Activated naive CD8-positive, alpha-beta T cell (primary cell): ENCODE data around the gene HMGCS2.

ENCODE experiments used
- H3K27ac Mint-ChIP-seq: one replicate; pipeline ENCODE4 v1.8.0; 2021; ENCODE audit warnings: mixed read lengths
- H3K27me3 Mint-ChIP-seq: one replicate; pipeline ENCODE4 v1.8.0; 2021; ENCODE audit warnings: mixed read lengths
- H3K36me3 Mint-ChIP-seq: one replicate; pipeline ENCODE4 v1.8.0; 2021; ENCODE audit warnings: mixed read lengths
- H3K4me1 Mint-ChIP-seq: one replicate; pipeline ENCODE4 v1.8.0; 2021; ENCODE audit warnings: low read depth, mixed read lengths
- H3K4me3 Mint-ChIP-seq: one replicate; pipeline ENCODE4 v1.8.0; 2021; ENCODE audit warnings: mild to moderate bottlenecking, mixed read lengths
- H3K9me3 Mint-ChIP-seq: one replicate; pipeline ENCODE4 v1.8.0; 2021; ENCODE audit warnings: low read depth, mixed read lengths

The HMGCS2 gene

DNA sequence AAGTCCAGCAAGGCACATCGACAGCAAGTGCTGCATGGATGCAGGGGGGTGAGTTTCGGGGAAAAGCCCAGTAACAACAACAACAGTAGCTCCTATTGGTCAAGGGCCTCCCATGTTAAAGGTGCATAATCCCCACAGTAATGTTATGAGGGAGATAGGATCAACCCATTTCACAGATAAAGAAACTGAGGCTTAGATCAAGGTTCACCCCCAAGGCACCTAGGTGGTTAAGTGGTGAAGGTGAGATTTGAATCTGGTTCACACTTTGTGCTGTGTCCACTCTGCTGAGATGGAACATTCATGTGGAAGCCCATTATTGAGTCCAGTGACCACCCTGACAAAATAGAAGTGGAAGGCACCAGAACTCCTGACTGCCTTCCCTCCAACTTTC, 32.1 kb downstream of the HMGCS2 start:
- H3K4me3 Mint-ChIP-seq: no peak overlapping the region
- no peaks in the 10 kb centered on the region for H3K4me1 Mint-ChIP-seq
- H3K36me3 Mint-ChIP-seq: peaks cover 9% of the 10 kb centered on the region
- no peaks in the 10 kb centered on the region for H3K9me3 Mint-ChIP-seq
- no peak overlapping the region for H3K27ac Mint-ChIP-seq
- no peaks in the 10 kb centered on the region for H3K27me3 Mint-ChIP-seq

DNA sequence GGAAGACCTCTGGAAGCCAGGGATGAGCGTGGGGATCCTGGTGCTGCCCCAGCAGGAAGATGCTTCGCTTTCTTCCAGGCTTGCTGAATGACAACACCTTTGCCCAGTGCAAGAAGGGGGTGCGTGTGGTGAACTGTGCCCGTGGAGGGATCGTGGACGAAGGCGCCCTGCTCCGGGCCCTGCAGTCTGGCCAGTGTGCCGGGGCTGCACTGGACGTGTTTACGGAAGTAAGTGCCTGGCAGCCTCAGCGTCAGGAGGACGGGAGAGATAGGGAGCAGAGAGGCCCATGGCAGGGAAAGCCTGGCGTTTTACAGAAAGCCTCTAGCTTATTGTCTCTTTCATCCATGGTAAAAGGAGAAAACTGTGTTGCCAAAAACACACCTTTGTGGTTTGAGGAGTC, 33.5 kb downstream of the HMGCS2 start:
- Mint-ChIP-seq H3K27ac (no peak overlapping the region), H3K9me3 (no peaks in the 10 kb centered on the region), H3K27me3 (no peaks in the 10 kb centered on the region), H3K4me1 (no peaks in the 10 kb centered on the region), H3K36me3 (peaks cover 9% of the 10 kb centered on the region), H3K4me3 (no peak overlapping the region)

- Mint-ChIP-seq H3K27ac (no peak overlapping the region), H3K27me3 (no peaks in the 10 kb centered on the region), H3K4me1 (no peaks in the 10 kb centered on the region), H3K36me3 (peaks cover 17% of the 10 kb centered on the region), H3K4me3 (no peak overlapping the region), H3K9me3 (no peaks in the 10 kb centered on the region)
Observed at GRCh38 chr1:119733754-119734153, 35.0 kb downstream of the HMGCS2 start.

GRCh38 chr1:119732465-119733168, 36.1 kb downstream of the HMGCS2 start:
- Mint-ChIP-seq H3K36me3 (peaks cover 21% of the 10 kb centered on the region), H3K9me3 (no peaks in the 10 kb centered on the region), H3K4me1 (no peaks in the 10 kb centered on the region), H3K27me3 (no peaks in the 10 kb centered on the region), H3K27ac (no peak overlapping the region), H3K4me3 (no peak overlapping the region)

DNA sequence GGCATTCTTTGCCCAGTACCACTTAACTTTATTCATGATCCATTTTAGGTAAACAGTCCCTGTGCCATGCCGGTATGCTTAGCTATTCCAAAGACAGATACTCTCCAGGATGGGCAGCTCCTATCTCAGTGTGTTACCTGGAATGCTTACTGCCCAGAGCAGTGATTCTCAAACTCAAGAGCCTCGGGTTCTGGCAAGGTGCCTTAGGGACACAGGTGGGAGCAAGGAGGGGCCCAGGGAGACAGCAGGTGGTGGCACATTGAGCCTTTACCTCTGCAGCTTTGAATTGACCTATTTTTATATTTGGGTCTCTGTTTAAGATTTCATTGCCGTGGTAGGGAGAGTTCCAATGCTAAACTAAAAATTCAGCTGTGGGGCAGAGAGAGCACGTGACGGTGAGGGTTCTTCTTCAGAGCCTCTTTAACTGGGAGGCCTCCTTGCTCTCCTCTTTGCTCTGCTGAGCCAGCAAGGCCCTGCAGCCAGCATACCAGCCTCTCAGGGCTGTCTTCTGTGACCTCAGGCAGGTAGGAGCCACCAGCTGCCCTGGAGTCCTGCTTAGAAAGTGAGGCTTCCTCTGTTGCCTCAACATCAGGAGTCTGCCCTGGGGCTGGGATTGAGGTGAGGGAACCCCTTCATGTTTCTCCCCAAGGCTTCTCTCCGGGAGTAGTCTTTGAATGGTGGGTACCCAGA, 36.8 kb downstream of the HMGCS2 start:
- Mint-ChIP-seq H3K9me3 (no peaks in the 10 kb centered on the region), H3K27me3 (no peaks in the 10 kb centered on the region), H3K4me1 (no peaks in the 10 kb centered on the region), H3K36me3 (peaks cover 18% of the 10 kb centered on the region), H3K27ac (no peak overlapping the region), H3K4me3 (no peak overlapping the region)

DNA sequence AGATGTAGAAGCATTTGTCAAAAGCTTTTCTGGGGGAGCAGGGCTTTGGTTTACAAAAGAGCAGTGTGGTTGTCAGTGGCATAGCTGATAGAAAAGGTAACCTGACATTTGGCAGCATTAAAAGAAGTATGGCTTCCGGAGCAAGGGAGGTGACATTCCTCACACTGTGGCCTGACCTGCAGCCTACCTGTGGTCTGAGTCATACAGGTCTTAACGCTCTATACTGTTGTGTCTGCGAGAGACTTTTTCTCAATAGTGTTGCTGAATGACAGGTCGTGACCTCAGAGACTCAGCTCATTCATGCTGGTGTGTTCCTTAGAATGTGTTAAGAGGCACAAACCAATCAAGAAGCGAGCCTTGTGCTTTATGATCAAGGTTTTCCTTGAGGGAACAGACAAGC, 37.6 kb downstream of the HMGCS2 start:
- Mint-ChIP-seq H3K27me3 (no peaks in the 10 kb centered on the region), H3K4me3 (no peak overlapping the region), H3K4me1 (no peaks in the 10 kb centered on the region), H3K36me3 (peaks cover 18% of the 10 kb centered on the region), H3K9me3 (no peaks in the 10 kb centered on the region), H3K27ac (no peak overlapping the region)

DNA sequence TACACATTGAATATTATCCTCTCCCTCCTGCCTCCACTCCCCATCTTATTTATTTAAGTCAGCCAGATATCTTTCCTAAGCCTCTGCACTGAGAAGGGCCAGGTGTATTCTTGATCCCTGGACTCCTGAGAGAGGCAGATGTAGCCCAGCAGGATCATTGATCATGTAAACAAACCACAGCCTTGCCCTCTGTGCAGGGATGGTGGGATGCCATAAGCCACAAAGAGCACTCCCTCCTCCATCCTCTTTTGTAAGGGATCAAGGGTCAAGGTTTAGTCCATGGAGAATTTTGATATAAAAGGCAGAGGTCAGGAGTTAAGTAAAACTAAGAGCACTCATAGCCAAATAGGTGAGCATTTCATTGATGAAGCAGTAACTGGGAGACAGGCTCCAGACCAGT, 39.7 kb downstream of the HMGCS2 start:
- no peak overlapping the region for H3K27ac Mint-ChIP-seq
- no peaks in the 10 kb centered on the region for H3K9me3 Mint-ChIP-seq
- H3K4me3 Mint-ChIP-seq: no peak overlapping the region
- no peaks in the 10 kb centered on the region for H3K27me3 Mint-ChIP-seq
- peaks cover 18% of the 10 kb centered on the region for H3K36me3 Mint-ChIP-seq
- H3K4me1 Mint-ChIP-seq: no peaks in the 10 kb centered on the region

DNA sequence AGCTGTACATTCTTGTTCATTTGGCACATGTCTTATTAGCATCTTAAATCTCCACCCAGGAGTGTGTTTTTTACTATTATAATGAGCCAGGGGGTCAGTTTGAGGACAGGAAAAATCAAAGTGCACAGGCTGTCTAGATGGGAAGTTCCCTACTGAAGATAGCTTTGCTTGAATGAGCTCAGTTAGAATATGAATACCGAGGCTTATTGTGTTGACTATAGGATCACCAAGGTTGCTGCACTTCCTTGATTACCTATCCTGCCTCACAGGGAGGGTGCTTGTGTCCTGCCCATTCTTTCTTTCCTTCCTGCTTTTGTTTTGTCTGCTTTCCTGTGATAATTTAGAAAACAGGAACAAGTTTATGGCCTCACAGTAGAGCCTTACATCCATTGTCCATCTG, 40.7 kb downstream of the HMGCS2 start:
- Mint-ChIP-seq H3K9me3 (no peaks in the 10 kb centered on the region), H3K36me3 (peaks cover 18% of the 10 kb centered on the region), H3K4me1 (no peaks in the 10 kb centered on the region), H3K27ac (no peak overlapping the region), H3K4me3 (no peak overlapping the region), H3K27me3 (no peaks in the 10 kb centered on the region)

DNA sequence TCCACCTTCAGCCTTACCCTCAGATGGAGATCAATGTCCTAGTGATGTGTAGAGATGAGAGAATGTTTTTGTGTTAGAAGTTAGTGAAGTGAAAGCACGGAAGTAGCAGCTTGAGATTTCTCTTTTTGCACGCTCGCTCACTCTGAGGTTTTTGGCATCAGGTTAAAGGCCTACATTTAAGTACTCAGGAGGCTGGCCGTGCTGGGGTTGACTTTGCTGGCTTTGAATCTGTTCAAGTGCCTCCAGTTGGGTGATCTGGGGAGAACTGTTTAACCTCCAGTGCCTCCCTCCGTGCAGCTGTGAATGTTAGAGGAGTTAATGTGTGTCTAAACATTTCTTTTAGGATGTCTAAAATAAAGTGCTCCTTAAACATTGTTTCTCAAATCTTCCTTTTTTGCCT, 43.1 kb downstream of the HMGCS2 start:
- no peak overlapping the region for H3K27ac Mint-ChIP-seq
- peaks cover 21% of the 10 kb centered on the region for H3K36me3 Mint-ChIP-seq
- no peaks in the 10 kb centered on the region for H3K4me1 Mint-ChIP-seq
- H3K27me3 Mint-ChIP-seq: no peaks in the 10 kb centered on the region
- H3K4me3 Mint-ChIP-seq: no peak overlapping the region
- no peaks in the 10 kb centered on the region for H3K9me3 Mint-ChIP-seq

GRCh38 chr1:119724611-119725218, 44.0 kb downstream of the HMGCS2 start:
- Mint-ChIP-seq H3K36me3 (peaks cover 17% of the 10 kb centered on the region), H3K4me1 (no peaks in the 10 kb centered on the region), H3K9me3 (no peaks in the 10 kb centered on the region), H3K27ac (no peak overlapping the region), H3K4me3 (no peak overlapping the region), H3K27me3 (no peaks in the 10 kb centered on the region)

DNA sequence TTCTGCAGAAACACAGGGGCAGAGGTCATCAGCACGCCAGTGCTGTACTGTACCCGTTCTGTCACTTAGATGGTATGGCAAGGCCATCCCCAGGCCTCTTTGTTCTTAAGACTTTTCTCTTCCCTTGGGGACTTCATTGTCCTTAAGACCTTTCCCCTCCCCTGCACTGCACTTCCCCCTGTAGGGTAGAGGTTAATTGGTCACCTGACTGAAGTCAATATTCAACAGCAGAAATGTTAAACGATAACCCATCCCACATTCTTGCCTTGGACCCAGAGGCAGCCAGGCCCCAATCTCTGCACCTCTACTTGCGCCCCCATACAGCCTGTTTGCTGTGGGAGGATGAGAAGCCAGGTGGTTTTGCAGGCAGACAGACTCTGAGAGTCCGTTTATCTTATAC, 46.8 kb downstream of the HMGCS2 start:
- Mint-ChIP-seq H3K36me3 (peaks cover 9% of the 10 kb centered on the region), H3K27ac (no peak overlapping the region), H3K27me3 (no peaks in the 10 kb centered on the region), H3K4me3 (no peak overlapping the region), H3K9me3 (no peaks in the 10 kb centered on the region), H3K4me1 (peaks cover 3% of the 10 kb centered on the region)

DNA sequence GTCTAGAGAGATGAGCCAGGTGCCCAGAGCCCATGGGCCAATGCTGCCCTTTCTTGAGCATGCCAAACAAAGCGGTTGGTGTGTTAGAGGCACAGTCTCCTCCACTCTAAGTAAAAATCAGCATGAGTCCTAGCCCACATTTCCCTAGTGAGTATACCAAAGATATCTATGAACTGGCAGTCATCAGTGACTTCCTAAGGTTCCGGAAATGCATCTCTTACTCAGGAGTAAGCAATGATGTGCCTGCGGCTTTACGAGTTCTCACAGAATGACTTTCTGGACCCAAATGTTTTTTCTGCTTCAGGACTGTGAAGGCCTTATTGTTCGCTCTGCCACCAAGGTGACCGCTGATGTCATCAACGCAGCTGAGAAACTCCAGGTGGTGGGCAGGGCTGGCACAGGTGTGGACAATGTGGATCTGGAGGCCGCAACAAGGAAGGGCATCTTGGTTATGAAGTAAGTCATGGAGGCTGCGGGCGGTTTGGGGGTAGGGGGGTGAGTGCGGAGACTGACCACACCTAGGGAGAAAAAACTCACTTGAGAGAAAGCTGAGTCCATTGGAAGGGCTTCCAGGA, 47.8 kb downstream of the HMGCS2 start:
- Mint-ChIP-seq H3K36me3 (peaks cover 9% of the 10 kb centered on the region), H3K9me3 (no peaks in the 10 kb centered on the region), H3K4me1 (peaks cover 8% of the 10 kb centered on the region), H3K27ac (no peak overlapping the region), H3K27me3 (no peaks in the 10 kb centered on the region), H3K4me3 (no peak overlapping the region)

- Mint-ChIP-seq H3K9me3 (no peaks in the 10 kb centered on the region), H3K27me3 (no peaks in the 10 kb centered on the region), H3K4me3 (no peak overlapping the region), H3K36me3 (peaks cover 3% of the 10 kb centered on the region), H3K27ac (no peak overlapping the region), H3K4me1 (peaks cover 26% of the 10 kb centered on the region)
Observed at GRCh38 chr1:119718972-119719371, 49.7 kb downstream of the HMGCS2 start.

DNA sequence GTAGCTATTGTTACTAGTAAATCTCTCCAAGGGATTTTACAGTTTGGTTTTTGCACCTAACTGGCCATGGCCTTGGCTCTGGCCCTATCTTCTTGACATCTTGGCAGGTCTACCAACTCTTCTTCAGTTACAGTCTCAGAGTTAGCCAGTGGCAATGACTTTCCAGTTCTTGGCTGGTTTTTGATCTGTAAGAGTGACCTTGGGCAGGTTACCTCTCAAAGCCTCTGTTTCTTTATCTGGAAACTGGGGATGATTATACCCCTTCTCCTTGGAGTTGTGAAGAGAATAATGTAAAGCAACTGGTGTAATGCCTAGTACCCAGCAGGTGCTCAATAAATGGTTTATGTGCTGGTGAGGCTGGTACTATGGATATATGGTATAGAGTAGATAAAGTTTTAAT, 50.3 kb downstream of the HMGCS2 start:
- no peak overlapping the region for H3K4me3 Mint-ChIP-seq
- H3K4me1 Mint-ChIP-seq: peaks cover 31% of the 10 kb centered on the region
- no peaks in the 10 kb centered on the region for H3K27me3 Mint-ChIP-seq
- H3K27ac Mint-ChIP-seq: no peak overlapping the region
- H3K9me3 Mint-ChIP-seq: no peaks in the 10 kb centered on the region
- H3K36me3 Mint-ChIP-seq: peaks cover 3% of the 10 kb centered on the region

DNA sequence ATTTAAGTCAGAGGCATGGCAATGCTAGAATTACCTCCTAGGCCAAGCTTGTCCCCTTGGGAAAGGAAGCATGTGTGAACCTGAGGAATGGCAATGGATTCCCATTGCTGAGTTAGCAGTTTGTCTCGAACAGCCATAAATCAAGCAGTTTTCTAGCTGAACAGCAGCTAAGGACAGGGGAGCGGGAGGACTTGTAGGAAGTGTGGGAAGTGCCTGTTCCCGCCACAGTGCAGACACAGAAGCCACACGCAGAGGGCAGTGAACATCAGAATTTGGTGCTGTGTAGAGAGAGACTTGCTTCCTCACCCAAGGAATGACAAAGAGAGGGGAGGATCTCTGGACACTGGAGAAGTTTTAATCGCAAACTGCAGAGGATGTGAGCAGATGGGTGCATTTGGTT, 53.2 kb downstream of the HMGCS2 start:
- no peak overlapping the region for H3K27ac Mint-ChIP-seq

More for the DNA sequence above, 53.2 kb downstream of the HMGCS2 start:
- H3K9me3 Mint-ChIP-seq: no peaks in the 10 kb centered on the region
- H3K4me1 Mint-ChIP-seq: peaks cover 42% of the 10 kb centered on the region
- H3K27me3 Mint-ChIP-seq: no peaks in the 10 kb centered on the region
- H3K36me3 Mint-ChIP-seq: no peaks in the 10 kb centered on the region
- no peak overlapping the region for H3K4me3 Mint-ChIP-seq
